Measurements from ENCODE around the gene MLX.

DNA sequence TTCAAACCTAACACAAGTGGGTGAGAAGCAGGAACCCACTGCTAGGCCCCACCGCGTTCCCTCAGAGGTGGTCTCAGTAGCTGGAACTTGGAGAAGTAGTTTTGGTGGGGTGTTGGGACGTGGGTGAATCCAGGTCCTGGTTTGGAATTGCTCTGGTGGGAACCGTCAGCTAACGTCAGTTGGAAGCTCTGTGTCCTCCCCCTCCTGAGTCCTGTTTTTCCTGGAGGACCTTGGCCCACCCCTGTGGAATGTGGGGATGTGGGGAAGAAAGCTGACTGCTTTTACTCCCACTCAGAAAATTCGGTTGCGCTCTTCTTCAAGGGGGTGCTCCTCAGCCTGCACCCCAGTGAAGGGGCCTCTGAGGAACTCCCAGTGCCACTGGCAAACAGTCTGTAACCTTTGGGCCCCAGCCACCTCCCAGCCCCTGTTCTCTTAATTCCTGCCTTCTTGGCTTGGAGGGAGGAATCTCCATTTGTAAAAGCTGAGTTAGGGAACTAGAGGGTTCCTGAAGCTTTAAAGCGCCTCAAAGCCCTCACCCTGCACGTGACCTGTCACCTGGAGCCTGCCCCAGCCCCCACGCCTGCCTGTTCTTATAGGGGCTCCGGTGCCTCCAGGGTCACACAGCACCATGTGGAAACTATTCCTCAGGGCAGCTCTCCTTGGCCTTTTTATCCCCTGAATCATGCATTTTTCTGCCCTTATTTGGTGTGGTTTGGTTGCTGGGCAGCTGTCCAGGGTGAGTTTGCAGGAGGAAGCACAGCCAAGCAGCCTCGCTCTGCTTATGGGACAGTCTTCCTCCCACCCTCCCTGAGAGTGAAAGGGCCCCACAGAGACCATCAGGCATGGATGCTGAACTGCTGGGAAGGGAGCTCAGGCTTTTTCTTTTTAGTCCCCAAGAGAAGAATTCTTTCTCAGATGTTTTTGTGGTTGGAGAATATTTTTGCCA, 47.1 kb upstream of the MLX start:
- TF ChIP-seq EZH2 (IDR thresholded peaks at IDR 0.05; ENCODE audit: borderline replicate concordance, insufficient read depth, low read depth, low read length, poor library complexity, severe bottlenecking): no peak
- TF ChIP-seq, protein P1, sequence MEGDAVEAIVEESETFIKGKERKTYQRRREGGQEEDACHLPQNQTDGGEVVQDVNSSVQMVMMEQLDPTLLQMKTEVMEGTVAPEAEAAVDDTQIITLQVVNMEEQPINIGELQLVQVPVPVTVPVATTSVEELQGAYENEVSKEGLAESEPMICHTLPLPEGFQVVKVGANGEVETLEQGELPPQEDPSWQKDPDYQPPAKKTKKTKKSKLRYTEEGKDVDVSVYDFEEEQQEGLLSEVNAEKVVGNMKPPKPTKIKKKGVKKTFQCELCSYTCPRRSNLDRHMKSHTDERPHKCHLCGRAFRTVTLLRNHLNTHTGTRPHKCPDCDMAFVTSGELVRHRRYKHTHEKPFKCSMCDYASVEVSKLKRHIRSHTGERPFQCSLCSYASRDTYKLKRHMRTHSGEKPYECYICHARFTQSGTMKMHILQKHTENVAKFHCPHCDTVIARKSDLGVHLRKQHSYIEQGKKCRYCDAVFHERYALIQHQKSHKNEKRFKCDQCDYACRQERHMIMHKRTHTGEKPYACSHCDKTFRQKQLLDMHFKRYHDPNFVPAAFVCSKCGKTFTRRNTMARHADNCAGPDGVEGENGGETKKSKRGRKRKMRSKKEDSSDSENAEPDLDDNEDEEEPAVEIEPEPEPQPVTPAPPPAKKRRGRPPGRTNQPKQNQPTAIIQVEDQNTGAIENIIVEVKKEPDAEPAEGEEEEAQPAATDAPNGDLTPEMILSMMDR (IDR thresholded peaks at IDR 0.05): no peak
